Measurements from ENCODE around the gene PISD. TPM values are rescaled to one million over a fixed set of nuclear protein-coding genes. Genes with fewer than 3 reads are reported as not detected.

PISD gene
- total RNA-seq, 2 experiments from 2014 or later, result 33.9 to 35.9 TPM

DNA sequence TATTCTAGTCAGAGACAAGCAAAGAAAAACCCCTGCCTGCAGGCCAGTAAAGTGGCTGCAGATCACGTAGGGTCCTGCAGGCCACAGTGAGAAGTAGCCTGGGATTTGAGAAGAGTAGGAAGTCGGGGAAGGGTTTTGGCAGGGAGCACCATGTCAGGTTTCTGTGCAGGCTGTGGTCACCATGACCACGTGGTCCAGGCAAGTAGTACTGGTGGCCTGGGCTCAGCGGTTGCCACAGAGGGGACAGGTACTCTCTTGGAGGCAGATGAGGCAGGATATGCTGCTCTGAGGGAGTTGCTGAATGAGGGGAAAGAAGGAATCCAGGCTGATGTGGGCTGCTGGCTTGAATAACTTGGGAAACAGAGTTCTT is 46.5 kb downstream of the PISD start:
- Mint-ChIP-seq H3K36me3 (ENCODE audit: low read depth) (peaks cover 42% of the 10 kb centered on the region), H3K4me3 (no peak overlapping the region), H3K27me3 (no peaks in the 10 kb centered on the region), H3K9me3 (no peaks in the 10 kb centered on the region), H3K27ac (peak overlapping the region; percentile 85), H3K4me1 (ENCODE audit: low read depth) (peaks cover 29% of the 10 kb centered on the region)
- TF ChIP-seq, protein P1, sequence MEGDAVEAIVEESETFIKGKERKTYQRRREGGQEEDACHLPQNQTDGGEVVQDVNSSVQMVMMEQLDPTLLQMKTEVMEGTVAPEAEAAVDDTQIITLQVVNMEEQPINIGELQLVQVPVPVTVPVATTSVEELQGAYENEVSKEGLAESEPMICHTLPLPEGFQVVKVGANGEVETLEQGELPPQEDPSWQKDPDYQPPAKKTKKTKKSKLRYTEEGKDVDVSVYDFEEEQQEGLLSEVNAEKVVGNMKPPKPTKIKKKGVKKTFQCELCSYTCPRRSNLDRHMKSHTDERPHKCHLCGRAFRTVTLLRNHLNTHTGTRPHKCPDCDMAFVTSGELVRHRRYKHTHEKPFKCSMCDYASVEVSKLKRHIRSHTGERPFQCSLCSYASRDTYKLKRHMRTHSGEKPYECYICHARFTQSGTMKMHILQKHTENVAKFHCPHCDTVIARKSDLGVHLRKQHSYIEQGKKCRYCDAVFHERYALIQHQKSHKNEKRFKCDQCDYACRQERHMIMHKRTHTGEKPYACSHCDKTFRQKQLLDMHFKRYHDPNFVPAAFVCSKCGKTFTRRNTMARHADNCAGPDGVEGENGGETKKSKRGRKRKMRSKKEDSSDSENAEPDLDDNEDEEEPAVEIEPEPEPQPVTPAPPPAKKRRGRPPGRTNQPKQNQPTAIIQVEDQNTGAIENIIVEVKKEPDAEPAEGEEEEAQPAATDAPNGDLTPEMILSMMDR (IDR thresholded peaks at IDR 0.05), result no peak
- intact Hi-C loops (cut with micrococcal nuclease), result no loop called here
- DNase-seq (no peak), ATAC-seq (no peak)
- ChIA-PET POLR2A (interaction anchor here (0.6 to 2.1 kb wide), 7 partner anchors 9 to 37 kb away, joined by 3 to 9 read pairs (median 5); no protein-coding TSS in a partner anchor), CTCF (interaction anchor here (1.2 kb wide), 1 partner anchor 46 kb away, joined by 3 read pairs; no protein-coding TSS in a partner anchor)

DNA sequence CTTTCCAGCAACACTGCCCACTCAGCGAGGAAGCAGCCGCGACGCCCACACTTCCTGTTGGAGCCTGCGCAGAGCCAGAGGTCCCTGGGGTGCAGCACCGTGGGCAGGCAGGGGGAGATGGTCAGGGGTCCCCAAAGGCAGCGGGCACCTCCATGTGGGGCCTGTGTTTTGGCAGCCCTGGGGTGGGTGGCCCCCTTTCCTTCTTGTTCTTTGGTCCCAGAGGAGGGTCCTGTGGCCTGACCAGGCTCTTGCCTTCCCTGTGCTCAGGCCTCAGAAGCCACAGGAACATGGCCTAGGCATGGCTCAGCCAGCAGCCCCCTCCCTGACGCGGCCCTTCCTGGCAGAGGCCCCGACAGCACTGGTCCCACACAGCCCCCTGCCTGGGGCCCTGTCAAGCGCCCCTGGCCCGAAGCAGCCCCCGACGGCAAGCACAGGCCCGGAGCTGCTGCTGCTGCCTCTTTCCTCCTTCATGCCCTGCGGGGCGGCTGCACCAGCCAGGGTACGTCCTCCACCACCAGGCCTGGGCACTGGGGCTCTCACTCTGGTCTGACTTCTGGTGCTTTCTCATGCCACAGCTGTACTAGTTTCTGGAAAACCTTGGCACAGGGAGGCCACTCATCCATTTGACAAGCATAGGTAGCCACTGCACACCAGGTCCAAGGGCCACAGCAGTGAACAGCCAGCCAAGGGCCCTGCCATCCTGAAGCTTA is 47.1 kb downstream of the PISD start:
- Mint-ChIP-seq H3K27me3 (no peaks in the 10 kb centered on the region), H3K9me3 (no peaks in the 10 kb centered on the region), H3K27ac (peak overlapping the region; percentile 85), H3K4me3 (no peak overlapping the region), H3K36me3 (ENCODE audit: low read depth) (peaks cover 45% of the 10 kb centered on the region), H3K4me1 (ENCODE audit: low read depth) (peaks cover 29% of the 10 kb centered on the region)
- ChIA-PET POLR2A (interaction anchor here (0.6 to 2.5 kb wide), 7 partner anchors 10 to 37 kb away, joined by 3 to 9 read pairs (median 7); no protein-coding TSS in a partner anchor), CTCF (interaction anchor here (1.2 kb wide), 1 partner anchor 58 kb away, joined by 3 read pairs; no protein-coding TSS in a partner anchor)
- ATAC-seq (no peak), DNase-seq (no peak)
- TF ChIP-seq, protein P1 (IDR thresholded peaks at IDR 0.05), result no peak
- intact Hi-C loops (cut with micrococcal nuclease), result no loop called here

DNA sequence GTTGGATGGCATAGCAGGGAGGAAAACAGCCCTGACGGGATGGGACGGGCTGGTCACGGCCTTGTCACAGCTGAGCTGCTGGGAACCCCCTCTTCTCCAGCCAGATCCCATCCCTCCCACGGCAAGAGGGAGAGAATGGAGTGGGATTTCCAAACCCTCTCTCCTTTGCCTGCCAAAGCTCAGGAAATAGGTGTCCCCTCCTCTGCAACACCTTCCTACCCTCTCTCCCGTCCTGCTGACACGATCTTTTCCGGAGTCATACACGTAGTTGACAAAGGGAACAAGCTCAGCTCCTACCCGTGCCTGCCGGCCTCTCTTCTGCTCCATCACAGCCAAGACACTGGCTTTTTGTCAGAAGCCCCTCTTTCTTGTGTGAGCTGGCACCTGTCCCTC is 48.1 kb downstream of the PISD start:
- no peak for ATAC-seq
- TF ChIP-seq, protein P1 (IDR thresholded peaks at IDR 0.05), result no peak
- ChIA-PET CTCF (interaction anchor here (1.2 kb wide), 1 partner anchor 57 kb away, joined by 3 read pairs; no protein-coding TSS in a partner anchor), POLR2A (interaction anchor here (0.5 to 2.5 kb wide), 7 partner anchors 9 to 55 kb away, joined by 3 to 9 read pairs (median 7); no protein-coding TSS in a partner anchor)
- Mint-ChIP-seq H3K9me3 (no peaks in the 10 kb centered on the region), H3K27ac (peak overlapping the region; percentile 61), H3K27me3 (no peaks in the 10 kb centered on the region), H3K4me1 (ENCODE audit: low read depth) (peaks cover 26% of the 10 kb centered on the region), H3K36me3 (ENCODE audit: low read depth) (peaks cover 44% of the 10 kb centered on the region), H3K4me3 (no peak overlapping the region)
- intact Hi-C loops (cut with micrococcal nuclease), result no loop called here
- no peak for DNase-seq

DNA sequence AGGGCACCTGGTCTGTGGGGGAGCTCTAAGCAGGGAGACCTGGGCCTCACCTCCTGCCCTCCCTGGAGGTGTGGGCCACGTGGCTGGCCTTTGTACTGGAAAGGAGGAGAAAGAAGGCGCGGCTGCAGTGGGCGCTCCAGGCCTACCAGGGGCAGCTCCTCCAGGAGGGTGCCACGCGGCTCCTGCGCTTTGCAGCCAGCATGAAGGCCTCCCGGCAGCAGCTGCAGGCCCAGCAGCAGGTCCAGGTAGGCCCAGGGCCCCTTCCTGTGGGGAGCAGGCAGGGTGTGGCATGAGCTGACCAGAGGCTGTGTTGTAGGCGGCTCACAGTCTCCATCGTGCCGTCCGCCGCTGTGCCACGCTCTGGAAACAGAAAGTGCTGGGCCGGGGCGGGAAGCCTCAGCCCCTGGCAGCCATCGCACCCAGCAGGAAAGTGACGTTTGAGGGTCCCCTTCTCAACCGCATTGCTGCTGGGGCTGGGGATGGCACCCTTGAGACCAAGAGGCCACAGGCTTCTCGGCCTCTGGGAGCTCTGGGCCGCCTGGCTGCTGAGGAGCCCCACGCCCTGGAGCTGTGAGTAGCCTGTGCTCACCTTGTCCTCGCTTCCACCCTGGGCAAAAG is 48.6 kb downstream of the PISD start:
- H3K36me3 Mint-ChIP-seq (ENCODE audit: low read depth), result peaks cover 39% of the 10 kb centered on the region
- TF ChIP-seq, protein P1 (IDR thresholded peaks at IDR 0.05), result no peak
- H3K9me3 Mint-ChIP-seq, result no peaks in the 10 kb centered on the region
- peaks cover 26% of the 10 kb centered on the region for H3K4me1 Mint-ChIP-seq (ENCODE audit: low read depth)
- H3K4me3 Mint-ChIP-seq, result no peak overlapping the region
- ChIA-PET POLR2A (interaction anchor here (0.5 to 2.5 kb wide), 8 partner anchors 8 to 55 kb away, joined by 3 to 9 read pairs (median 6); no protein-coding TSS in a partner anchor), CTCF (interaction anchor here (0.6 to 1.2 kb wide), 2 partner anchors 30 to 57 kb away, joined by 3 to 4 read pairs; no protein-coding TSS in a partner anchor)
- DNase-seq (no peak), ATAC-seq (no peak)
- intact Hi-C loops (cut with micrococcal nuclease), result no loop called here
- H3K27ac Mint-ChIP-seq, result no peak overlapping the region
- no peaks in the 10 kb centered on the region for H3K27me3 Mint-ChIP-seq
